Measurements from ENCODE around the gene POM121C. TPM values are rescaled to one million over a fixed set of nuclear protein-coding genes. Genes with fewer than 3 reads are reported as not detected.
"Not testable (repeated sequence)": the region's sequence is repeated elsewhere in the genome, so short reads cannot be mapped to it uniquely, and the experiment has no call there.

The POM121C gene
- total RNA-seq, 2 experiments from 2014 or later: 82.2 to 87.3 TPM

- not testable (repeated sequence) for ATAC-seq (ENCODE audit: low read depth); H3K4me3 Mint-ChIP-seq; H3K27ac Mint-ChIP-seq
Measured at GRCh38 chr7:75416787-75417186, 69.3 kb downstream of the POM121C start.

GRCh38 chr7:75415829-75416373 lies 70.2 kb downstream of the POM121C start:
- DNase-seq; ATAC-seq (ENCODE audit: low read depth); H3K27me3 Mint-ChIP-seq; H3K36me3 Mint-ChIP-seq; H3K27ac Mint-ChIP-seq; POLR2A ChIA-PET; H3K4me1 Mint-ChIP-seq; H3K9me3 Mint-ChIP-seq; H3K4me3 Mint-ChIP-seq: not testable (repeated sequence)

More at GRCh38 chr7:75416787-75417186, 69.3 kb downstream of the POM121C start:
- H3K9me3 Mint-ChIP-seq, POLR2A ChIA-PET, H3K27me3 Mint-ChIP-seq, DNase-seq, H3K36me3 Mint-ChIP-seq, H3K4me1 Mint-ChIP-seq: not testable (repeated sequence)

- ATAC-seq (ENCODE audit: low read depth); H3K9me3 Mint-ChIP-seq; H3K27ac Mint-ChIP-seq; POLR2A ChIA-PET; DNase-seq; H3K4me1 Mint-ChIP-seq; H3K27me3 Mint-ChIP-seq; H3K36me3 Mint-ChIP-seq; H3K4me3 Mint-ChIP-seq: not testable (repeated sequence)
Measured at GRCh38 chr7:75415428-75415817, 70.7 kb downstream of the POM121C start.

DNA sequence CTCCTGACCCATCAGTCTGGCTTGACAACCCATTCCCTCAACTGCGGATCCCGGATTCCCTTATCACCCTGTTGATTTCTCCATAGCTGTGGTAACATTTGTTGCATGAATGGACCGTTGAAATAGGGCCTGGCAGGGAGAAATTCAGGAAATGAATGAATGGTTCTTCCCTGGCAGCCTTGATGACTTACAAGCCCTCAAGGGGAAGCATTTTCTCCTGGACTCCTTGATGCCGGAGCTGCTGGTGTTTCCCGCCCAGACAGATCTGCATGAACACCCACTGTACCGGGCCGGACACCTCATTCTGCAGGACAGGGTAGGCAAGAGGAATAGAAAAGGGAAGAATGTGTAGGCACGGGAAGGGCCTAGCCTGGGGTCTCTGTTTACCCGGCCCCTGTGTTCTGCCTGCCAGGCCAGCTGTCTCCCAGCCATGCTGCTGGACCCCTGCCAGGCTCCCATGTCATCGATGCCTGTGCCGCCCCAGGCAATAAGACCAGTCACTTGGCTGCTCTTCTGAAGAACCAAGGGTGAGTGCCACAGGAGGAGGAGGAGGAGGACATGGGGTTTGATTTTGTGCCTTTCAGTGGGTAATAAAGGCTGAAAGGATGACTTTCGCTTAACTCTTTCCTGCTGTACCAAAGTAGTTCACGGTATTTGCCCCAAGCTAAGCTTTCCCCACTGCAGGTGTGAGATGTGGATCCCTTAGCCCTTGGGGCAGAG lies 71.2 kb downstream of the POM121C start:
- H3K27ac Mint-ChIP-seq; H3K27me3 Mint-ChIP-seq; ATAC-seq (ENCODE audit: low read depth); H3K4me1 Mint-ChIP-seq; H3K4me3 Mint-ChIP-seq; DNase-seq; H3K9me3 Mint-ChIP-seq; H3K36me3 Mint-ChIP-seq; POLR2A ChIA-PET: not testable (repeated sequence)

- H3K36me3 Mint-ChIP-seq; H3K4me3 Mint-ChIP-seq; H3K27me3 Mint-ChIP-seq; ATAC-seq (ENCODE audit: low read depth); H3K4me1 Mint-ChIP-seq; H3K27ac Mint-ChIP-seq; H3K9me3 Mint-ChIP-seq; DNase-seq; POLR2A ChIA-PET: not testable (repeated sequence)
Measured at GRCh38 chr7:75414204-75414603, 71.9 kb downstream of the POM121C start.

DNA sequence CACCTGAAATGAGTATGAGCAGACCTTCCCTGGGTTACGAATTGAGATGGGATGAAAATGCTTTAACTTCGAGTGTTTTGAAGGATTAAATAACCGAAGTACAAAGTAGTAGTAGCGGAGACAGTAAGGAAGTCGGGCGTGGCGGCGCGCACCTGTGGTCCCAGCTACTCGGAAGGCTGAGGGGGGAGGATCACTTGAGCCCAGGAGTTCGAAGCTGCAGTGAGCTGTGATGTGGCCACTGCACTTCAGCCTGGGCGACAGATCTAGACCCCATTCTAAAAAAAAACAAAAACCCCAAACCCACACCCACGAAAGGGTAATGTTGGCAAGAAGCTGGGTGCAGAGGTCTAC lies 75.3 kb downstream of the POM121C start:
- DNase-seq: not testable (repeated sequence)
- peak; percentile 4 for ATAC-seq (ENCODE audit: low read depth)

GRCh38 chr7:75409880-75410822 lies 75.9 kb downstream of the POM121C start:
- H3K9me3 Mint-ChIP-seq, H3K4me1 Mint-ChIP-seq, POLR2A ChIA-PET, H3K36me3 Mint-ChIP-seq, H3K27me3 Mint-ChIP-seq: not testable (repeated sequence)
- ATAC-seq (ENCODE audit: low read depth) (peak; percentile 93), DNase-seq (peak; percentile 47)
- Mint-ChIP-seq H3K27ac (peak overlapping the region; percentile 60), H3K4me3 (peak overlapping the region; percentile 63)

More for the DNA sequence above, 75.3 kb downstream of the POM121C start:
- POLR2A ChIA-PET, H3K4me3 Mint-ChIP-seq, H3K27me3 Mint-ChIP-seq, H3K9me3 Mint-ChIP-seq, H3K36me3 Mint-ChIP-seq, H3K4me1 Mint-ChIP-seq, H3K27ac Mint-ChIP-seq: not testable (repeated sequence)

DNA sequence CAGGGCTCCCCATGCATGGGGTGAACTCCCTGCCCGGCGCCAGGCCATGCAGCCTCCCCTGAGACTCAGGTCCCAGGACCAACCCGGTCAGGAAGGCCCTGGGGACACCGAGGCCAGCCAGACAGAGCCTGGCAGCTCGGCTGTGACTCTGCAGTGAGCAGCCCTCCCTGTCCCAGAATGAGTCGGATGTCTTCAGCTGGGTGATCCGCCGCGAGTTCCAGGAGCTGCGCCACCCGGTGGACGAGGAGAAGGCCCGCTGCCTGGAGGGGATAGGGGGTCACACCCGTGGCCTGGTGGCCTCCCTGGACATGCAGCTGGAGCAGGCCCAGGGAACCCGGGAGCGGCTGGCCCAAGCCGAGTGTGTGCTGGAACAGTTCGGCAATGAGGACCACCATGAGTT lies 81.4 kb downstream of the POM121C start:
- ATAC-seq (ENCODE audit: low read depth): peak; percentile 29

GRCh38 chr7:75403455-75404443 lies 82.3 kb downstream of the POM121C start:
- DNase-seq; H3K4me1 Mint-ChIP-seq; H3K4me3 Mint-ChIP-seq; POLR2A ChIA-PET; H3K36me3 Mint-ChIP-seq; H3K27me3 Mint-ChIP-seq; ATAC-seq (ENCODE audit: low read depth); H3K9me3 Mint-ChIP-seq; H3K27ac Mint-ChIP-seq: not testable (repeated sequence)

More for the DNA sequence above, 81.4 kb downstream of the POM121C start:
- H3K27ac Mint-ChIP-seq, POLR2A ChIA-PET, H3K36me3 Mint-ChIP-seq, H3K9me3 Mint-ChIP-seq, DNase-seq, H3K27me3 Mint-ChIP-seq, H3K4me3 Mint-ChIP-seq, H3K4me1 Mint-ChIP-seq: not testable (repeated sequence)

DNA sequence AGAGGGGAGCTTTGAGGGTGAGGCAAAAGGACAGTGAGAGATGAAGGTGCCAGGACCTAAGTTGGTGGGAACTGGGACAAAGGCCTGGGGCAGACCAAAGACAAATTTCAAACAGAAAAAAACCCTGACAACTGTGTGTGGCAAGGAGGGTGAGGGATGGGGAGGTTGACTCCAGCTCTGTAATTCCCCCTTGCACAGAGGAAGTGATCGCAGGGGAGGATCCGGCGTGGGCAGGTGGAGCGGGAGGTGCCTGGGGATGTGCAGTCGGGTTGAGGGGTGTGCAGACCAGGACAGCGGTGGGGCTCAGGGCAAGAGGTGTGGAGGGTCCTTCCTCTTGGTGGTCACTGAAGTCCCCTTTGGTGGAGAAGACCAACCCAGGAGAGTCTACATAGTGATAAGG lies 85.5 kb downstream of the POM121C start:
- H3K4me3 Mint-ChIP-seq; H3K36me3 Mint-ChIP-seq; POLR2A ChIA-PET; H3K4me1 Mint-ChIP-seq; ATAC-seq (ENCODE audit: low read depth); DNase-seq; H3K27me3 Mint-ChIP-seq; H3K27ac Mint-ChIP-seq; H3K9me3 Mint-ChIP-seq: not testable (repeated sequence)

DNA sequence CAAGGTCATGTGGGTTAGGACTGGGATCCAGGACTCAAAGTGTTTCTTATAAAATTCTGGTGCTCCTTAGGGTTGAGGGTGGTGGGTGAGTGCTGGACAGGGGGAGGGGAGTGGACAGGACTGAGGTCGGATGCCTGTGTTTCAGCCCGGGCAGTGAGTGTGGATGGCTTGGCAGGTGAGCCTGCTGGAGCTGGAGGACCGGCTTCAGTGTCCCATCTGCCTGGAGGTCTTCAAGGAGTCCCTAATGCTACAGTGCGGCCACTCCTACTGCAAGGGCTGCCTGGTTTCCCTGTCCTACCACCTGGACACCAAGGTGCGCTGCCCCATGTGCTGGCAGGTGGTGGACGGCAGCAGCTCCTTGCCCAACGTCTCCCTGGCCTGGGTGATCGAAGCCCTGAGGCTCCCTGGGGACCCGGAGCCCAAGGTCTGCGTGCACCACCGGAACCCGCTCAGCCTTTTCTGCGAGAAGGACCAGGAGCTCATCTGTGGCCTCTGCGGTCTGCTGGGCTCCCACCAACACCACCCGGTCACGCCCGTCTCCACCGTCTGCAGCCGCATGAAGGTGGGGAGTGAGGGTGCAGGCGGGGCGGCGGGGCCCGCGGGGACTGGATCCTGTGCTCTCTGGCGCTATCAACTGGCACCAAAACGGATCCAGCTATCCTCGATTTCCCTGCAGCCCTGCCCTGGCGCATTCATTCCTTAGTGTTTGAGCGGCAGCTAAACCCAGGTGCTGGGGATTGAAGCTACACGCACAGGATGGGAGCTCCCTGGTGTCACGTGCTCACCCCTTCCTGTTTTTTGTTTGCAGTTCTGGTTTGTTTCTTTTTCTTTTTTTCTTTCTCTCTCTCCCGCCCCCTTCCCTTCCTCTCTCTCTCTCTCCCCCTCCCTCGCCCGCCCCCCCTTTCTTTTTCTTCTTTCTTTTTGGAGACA lies 87.1 kb downstream of the POM121C start:
- peak; percentile 86 for ATAC-seq (ENCODE audit: low read depth)
- H3K4me3 Mint-ChIP-seq, H3K4me1 Mint-ChIP-seq, DNase-seq, H3K27ac Mint-ChIP-seq, H3K9me3 Mint-ChIP-seq, POLR2A ChIA-PET, H3K27me3 Mint-ChIP-seq, H3K36me3 Mint-ChIP-seq: not testable (repeated sequence)

GRCh38 chr7:75397865-75398264 lies 88.2 kb downstream of the POM121C start:
- DNase-seq; H3K4me3 Mint-ChIP-seq; H3K36me3 Mint-ChIP-seq; H3K27ac Mint-ChIP-seq; ATAC-seq (ENCODE audit: low read depth); H3K27me3 Mint-ChIP-seq; POLR2A ChIA-PET; H3K9me3 Mint-ChIP-seq; H3K4me1 Mint-ChIP-seq: not testable (repeated sequence)
